T-helper 2 cell treated with Interferon-gamma antibody and Interleukin-4, amounts not matched to agents 100 ng/mL and 5 ng/mL, for 36 hours (primary cell): ENCODE measurements around the gene TCEA3. TPM values are rescaled to one million over a fixed set of nuclear protein-coding genes. Genes with fewer than 3 reads are reported as not detected.

ENCODE experiments used
- intact Hi-C: fragments of 100-400 bp; cut with micrococcal nuclease; formaldehyde crosslinking; loops from one replicate; pipeline ENCODE4 v1.15.1; 2023
- total RNA-seq: library from RNA; stranded (reverse); gene quantifications from 2 replicates; pipeline ENCODE4 v1.2.3, GENCODE V29; 2022

Gene TCEA3
- total RNA-seq, 1 donor from 2014 or later = 17.9 TPM

DNA sequence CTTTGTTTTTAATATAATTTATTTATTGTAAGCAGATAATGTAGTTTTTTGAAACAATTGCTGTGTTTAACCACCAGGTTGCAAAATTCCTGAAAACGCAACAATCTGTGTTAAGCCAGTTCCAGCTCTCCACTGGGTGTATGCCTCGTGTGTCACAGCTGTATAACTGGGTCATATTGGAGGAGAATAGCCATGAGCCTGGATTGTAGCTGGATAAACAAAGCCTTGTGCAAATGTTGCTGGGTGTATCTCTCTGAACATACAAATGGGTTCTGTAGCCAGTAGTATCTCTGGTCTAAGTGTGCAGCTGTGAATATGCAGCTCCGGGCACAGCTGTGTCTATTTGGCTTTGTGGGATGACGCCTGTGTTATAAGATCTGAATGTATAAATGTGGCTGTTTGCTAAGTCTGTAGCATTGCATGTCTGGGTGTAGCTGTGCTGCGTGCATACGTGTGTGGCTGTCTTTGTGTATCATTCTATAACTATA lies 2.8 kb downstream of the TCEA3 start:
- intact Hi-C loops = loop anchor here (2.0 kb wide), 1 partner anchor 53 kb away; the partner anchor contains the start of gene ZNF436

DNA sequence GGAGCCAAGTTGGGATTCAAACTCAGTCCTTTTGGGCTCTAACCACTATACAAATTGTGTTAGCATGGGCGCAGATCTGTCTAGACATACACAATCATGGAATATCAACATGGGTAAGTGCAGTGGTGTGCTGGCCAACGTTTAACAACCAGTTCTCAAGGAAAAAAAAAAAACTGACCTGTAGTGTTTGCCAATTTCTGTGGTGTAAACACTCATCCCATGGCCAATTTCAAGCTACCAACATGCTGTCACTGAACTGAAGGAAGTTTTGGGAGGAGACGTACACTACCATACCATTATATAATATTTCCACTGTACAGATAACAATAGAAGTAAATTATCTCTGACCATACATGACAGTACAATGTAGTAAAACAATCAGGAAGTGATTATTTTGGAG lies 3.2 kb downstream of the TCEA3 start:
- intact Hi-C loops = no loop called here

DNA sequence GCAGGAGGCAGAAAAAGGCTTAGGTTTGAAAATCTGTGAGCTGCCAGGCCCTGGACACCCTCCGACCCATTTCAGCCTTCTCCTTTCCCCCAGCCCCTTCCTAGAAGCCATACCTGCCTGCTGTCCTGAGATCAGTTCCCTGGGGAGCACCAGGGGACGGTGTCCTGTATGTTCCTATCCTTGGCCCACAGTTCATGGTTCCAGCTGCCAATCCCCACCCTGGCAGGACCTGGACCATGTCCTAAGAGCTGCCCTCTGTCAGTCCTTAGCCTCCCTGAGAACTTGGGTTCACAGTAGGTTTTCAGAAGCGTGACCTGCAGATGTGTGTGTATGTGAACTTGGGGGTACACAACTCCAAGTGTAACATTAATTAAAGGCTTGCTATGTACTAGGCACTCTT lies 3.8 kb downstream of the TCEA3 start:
- intact Hi-C loops = no loop called here

DNA sequence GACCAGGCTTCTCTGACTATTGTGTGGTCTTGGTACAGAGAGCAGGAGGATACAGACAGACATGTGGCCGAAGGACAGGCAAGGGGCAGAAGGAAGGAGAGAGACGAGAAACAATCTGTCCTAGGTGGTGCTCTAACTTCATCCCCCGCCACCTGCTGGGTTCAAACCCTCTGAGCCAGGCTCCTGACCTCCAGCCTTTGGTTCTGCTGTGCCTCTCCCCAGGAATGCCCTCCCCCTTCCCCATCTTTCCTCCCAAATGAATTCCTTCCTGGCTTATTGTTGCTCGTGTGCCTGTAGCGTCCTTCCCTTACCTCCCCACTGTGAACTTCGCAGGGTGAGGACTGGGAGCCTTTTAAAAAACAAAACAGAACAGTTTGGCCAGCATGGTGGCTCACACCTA lies 5.4 kb downstream of the TCEA3 start:
- intact Hi-C loops = no loop called here

DNA sequence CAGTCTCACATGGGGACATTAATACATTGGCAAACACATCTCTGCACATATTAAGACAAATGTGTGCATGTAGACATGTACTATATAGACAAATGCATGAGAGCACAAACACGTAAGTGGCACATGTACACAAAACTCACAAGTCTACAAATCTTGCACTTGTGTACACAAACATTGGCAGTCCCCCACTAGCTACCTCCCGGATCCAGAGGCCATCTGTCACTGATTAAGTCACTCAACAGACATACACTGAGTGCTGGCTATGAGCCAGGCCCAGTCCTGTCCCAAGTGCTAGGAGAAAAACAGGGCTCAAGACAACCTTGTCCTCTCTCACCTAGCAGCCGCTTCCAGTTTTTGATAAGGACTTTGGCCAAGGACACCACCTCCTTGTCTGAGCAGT lies 7.0 kb downstream of the TCEA3 start:
- intact Hi-C loops = no loop called here

DNA sequence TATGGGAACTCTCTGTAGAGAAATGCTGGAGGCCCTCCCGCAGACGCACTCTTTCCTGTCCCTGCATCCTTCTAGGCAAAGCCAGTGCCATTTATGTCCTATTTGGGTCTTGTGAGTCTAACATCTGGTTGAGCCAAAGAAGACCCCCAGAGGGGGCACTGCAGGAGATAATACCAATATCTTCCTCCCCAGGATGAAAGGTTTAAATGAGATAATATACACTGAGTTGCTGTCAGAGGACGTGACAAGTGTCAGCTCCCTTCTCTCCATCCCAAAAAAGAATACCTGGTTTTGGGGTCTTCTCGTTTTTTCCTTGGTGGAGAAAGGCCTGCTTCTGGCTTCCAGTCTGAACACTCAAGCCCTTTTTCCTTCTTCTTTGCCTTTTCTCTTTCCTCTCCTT lies 7.6 kb downstream of the TCEA3 start:
- intact Hi-C loops = no loop called here

DNA sequence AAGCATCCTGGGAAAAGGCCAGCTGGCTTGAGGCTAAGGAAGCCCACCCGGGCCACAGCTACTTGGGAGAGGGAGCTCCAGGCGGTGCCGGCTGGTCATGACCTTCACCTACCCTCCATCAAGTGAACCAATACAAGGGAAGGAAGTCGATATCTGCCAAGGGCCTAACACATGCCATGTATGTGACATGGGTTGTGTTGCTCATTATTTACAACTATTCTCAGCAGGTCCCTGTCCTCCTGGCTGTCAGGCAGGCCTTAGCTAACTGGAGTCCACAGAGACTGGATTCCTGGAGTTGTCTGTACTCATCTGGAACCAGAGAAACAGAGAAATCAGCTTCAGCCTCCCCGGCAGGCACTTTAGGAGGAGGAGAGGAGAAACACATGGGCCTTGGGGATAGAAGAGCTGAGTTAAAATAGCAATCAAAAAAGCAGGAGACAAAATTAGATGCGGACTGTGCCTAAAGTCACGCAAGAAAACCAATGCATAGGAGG lies 15.7 kb downstream of the TCEA3 start:
- intact Hi-C loops = no loop called here

DNA sequence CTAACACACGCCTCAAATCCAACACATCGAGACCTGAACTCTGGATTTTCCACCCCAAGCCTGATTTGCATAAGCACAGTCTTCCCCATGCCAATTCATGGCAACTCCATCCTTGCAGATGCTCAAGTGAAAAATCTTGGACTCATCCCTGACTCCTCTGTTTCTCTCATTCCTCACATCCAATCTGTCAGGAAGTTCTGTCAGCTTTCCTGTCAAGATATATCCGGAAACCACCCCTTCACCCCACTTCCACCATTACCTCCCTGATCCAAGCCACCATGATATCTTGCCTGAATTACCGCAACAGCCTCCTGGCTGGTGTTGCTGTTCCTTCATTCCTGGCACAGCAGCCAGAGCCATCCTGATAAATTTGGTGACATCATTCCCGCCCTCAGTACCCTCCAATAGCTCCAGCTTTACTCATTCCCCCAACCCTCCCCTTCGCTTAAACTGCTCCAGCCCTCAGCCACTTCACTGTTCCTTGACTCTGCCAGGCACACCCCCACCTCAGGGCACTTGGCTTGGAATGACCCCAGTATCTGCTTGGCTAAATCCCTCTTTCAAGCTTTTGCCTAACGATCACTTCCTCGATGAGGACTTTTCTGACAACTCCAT lies 17.4 kb downstream of the TCEA3 start:
- intact Hi-C loops = no loop called here

DNA sequence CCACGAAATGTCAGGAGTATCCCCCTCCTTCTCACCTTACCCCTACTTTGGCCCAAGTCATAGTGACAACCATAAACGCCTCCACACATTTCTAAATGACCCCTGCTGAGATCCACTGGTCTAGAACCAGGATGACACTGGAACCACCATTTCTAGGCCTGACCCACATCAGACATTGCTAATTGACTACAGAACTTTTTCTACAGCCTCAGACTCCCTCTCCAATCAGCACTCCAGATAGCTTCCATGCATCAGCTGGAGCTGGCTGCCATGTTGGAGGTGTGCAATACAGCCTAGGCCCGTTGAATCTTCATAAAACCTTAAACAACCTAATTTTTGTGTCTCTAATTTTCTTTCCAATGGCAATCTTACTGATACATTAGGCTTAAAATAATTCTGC lies 18.6 kb downstream of the TCEA3 start:
- intact Hi-C loops = no loop called here

DNA sequence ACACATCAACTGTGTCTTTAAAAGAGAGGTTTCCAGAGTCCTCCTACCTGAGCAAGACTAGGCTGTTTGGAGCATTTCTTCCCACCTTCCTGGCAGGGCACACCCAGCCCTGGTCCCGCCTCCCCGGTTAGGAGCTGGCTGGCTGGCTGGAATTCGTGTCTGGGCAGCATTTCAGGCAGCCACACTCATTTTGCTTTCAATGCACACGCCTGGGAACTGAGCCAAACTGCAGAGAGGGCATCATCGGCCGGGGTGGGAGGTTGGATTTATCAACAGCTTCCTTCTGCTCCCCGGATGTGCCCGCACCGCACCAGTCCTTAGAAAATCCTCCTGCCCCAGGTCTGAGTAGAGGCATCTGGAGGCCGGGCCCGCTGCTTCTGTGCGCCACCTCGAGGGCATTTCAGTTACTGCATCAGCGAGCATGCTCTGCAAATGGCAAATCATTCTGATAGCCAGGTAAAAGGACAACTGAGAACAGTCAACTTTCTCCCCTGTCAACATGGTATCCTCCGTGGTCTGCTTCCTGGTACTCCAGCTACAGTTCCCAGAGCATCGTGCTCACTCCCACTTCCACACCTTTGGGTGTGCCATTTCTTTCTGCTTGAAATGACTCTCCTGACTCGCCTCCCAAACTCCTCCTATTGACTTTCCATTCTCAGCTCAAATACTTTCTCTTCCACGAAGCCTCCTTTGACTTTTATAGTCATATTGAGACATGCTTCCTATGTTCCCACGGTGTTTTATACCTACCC lies 20.6 kb downstream of the TCEA3 start:
- intact Hi-C loops = loop anchor here (5.0 kb wide), 1 partner anchor 37 kb away; the partner anchor contains the start of gene ZNF436

DNA sequence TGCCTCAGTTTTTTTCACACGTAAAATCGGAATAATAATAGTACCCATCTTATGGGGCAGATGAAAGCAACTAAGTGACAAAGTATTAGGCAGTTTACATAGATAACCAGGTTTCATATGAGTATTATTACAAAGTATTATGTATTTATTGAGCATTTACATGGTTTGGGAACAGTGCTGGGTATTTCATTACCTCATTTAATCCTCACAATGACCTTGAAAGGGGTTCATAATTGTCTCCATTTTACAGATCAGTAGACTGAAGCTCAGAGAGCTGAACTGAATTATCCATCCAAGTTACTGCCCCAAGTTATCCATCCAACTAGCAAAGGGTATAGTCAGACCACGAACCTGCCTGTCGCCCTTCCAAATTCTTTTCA lies 21.2 kb downstream of the TCEA3 start:
- intact Hi-C loops = loop anchor here (5.0 kb wide), 1 partner anchor 36 kb away; the partner anchor contains the start of gene ZNF436

DNA sequence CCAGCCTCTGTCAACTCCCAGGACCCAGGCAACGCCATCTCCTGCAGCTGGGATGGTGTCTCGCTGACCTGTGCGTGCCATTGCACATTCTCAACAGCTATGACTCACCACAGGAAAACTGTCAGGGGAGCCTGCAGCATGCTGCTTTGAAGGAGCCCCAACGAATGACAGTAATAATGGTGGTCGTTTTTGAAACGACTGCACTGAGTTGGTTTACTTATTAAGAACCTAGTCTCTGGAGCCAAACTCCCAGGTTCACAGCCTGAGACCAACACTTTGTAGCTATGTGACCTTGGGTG lies 21.6 kb downstream of the TCEA3 start:
- intact Hi-C loops = loop anchor here (5.0 kb wide), 1 partner anchor 36 kb away; the partner anchor contains the start of gene ZNF436

DNA sequence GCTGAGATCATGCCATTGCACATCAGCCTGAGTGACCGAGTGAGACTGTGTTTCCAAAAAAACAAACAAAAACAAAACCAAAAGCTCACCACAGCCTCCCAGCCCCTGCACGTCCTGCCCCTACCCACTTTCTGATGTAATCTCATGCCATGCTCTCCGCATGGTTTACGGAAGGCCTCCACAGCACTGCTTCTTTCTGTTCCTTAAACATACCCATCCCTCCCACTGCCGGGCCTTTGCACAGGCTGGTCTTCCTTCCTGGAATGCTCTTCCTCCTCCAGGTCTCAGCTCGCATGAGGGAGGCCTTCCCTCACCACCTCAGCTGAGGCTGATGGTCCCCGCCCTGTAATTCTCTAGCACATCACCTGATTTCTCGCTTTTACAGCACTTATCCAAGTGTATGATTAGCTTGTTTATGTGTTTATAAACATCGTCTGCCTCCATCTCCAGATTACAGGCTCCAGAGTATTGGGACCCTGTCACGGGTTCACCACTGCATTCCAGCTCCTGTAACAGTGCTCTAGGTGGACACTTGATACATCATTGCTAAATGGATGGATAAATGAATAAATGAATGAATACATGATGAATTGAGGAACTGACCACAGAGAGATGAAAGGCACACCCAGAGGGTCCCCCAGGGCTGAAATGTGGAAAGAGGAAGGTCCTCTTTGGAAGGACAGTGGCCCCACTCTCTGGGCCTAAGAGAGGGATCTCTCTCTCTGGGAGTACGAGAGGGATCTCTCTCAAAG lies 22.1 kb downstream of the TCEA3 start:
- intact Hi-C loops = loop anchor here (5.0 kb wide), 1 partner anchor 35 kb away; the partner anchor contains the start of gene ZNF436

DNA sequence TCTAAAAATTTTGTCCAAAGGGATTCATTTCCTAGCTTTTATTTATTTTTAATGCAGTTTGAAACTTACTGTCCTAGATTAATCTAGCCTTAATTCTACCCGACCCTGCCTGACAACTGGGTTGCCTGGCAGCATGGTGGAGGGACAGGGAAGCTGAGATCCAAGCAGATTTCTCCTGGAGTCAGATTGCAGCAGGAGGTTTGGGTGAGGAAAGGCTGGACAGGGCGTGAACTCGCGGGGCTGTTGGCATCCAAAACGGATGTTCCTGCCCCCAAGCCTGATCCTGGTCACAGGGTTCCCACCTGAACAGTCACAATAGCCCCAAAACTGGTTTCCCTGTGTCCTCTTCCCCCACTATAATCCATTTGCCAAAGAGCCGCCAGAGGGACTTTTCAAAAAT lies 23.2 kb downstream of the TCEA3 start:
- intact Hi-C loops = loop anchor here (5.0 kb wide), 1 partner anchor 34 kb away; the partner anchor contains the start of gene ZNF436

DNA sequence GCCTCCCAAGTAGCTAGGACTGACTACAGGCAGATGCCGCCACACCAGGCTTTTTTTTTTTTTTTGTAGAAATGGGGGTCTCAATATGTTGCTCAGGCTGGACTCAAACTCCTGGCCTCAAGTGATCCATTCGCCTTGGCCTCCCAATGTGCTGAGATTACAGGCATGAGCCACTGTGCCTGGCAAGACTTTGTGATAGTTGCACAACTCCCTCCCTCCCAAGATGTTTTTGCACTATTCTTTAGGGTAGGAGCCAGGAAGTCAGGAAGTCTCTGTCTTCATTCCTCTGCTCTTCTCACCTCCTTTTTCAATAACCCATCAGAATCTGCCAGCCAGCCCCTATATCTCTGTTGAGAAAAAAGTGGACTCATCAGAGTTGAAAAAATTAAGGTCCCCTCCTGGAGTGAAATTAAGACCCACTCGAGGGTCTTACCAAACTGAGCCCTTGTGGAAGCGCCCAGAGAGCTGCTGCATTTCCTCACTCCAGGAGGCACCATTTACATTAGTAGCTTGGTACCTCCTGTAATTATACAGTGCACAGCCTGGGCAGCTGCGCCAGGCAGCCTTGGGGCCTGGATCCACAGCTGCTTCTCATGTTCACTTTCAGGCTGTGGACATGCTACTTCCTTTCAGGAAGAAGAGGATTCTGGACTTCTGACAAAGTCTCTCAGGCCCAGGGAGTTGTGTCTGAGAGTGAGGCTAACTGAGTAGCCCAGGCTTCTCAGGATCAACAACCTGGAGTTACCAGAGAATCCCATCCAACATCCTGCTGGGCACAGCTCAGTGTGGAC lies 24.0 kb downstream of the TCEA3 start:
- intact Hi-C loops = loop anchor here (5.0 kb wide), 1 partner anchor 33 kb away; the partner anchor contains the start of gene ZNF436

DNA sequence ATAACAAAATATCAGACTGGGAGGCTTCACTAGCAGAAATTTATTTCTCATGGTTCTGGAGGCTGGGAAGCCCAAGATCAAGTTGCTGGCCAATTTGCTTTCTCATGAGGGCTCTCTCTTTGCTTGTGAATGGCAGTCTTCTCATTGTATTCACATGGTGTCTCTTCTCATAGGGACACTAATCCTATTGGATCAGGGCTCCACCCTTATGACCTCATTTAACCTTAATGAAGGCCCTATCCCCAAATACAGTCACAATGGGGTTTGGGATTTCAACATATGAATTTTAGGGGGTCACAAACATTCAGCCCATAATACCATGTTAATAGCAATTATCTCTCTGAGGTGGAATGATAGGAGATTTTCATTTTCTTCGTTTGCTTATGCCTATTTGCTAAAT lies 25.3 kb downstream of the TCEA3 start:
- intact Hi-C loops = no loop called here

DNA sequence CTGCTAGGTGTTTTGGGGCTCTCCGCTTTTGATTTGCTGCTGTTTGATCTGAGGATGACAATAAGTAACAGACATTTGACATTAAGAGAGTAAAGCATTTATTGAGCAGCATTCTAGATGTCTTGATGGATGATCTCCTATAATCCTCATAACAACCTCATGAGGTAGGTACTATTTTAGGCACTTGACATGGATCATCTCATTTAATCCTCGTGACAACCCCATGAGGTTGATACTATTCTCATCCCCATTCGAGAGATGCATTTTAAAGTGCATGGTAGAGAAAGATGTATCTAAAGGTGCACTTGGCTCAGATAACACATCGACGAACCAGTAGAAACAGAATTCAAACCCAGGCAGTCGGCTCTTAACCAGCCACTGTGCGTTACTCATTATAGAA lies 26.6 kb downstream of the TCEA3 start:
- intact Hi-C loops = no loop called here

DNA sequence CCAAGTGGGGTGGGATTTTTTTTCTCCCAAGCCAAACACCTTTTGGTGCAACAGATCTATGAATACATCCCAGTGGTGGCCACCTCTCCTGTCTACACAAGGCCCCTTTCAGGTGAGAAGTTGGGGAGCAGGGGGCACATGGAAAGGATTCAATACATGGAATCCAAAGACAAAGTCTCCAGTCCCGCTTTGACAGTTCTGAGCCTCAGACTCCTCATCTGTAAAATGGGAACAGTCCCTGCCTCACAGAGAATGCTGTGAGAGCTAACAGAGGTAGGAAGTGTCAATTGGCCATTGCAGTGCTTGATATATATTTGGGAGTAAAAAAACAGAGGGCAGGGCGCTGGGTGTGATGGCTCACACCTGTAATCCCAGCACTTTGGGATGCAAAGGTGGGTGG lies 28.2 kb downstream of the TCEA3 start:
- intact Hi-C loops = no loop called here

DNA sequence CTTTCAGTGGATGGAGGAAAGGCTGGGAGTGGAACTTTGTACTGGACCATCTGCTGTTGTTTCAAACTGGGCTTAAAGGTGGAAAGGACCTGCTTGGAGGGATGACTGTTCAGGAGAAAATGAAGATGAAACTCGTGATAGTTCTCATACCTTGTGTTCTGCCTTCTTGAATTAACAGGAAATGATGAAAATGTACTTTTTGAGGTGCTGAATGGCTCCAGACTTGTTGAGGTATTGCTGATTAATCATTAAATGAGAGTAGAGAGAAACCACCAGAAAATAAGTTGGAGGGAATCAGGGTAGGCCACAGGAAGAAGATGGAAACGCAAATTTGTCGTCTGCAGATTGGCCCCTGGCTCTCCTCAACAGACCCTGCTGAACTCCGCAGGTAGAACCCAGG lies 28.7 kb downstream of the TCEA3 start:
- intact Hi-C loops = no loop called here

DNA sequence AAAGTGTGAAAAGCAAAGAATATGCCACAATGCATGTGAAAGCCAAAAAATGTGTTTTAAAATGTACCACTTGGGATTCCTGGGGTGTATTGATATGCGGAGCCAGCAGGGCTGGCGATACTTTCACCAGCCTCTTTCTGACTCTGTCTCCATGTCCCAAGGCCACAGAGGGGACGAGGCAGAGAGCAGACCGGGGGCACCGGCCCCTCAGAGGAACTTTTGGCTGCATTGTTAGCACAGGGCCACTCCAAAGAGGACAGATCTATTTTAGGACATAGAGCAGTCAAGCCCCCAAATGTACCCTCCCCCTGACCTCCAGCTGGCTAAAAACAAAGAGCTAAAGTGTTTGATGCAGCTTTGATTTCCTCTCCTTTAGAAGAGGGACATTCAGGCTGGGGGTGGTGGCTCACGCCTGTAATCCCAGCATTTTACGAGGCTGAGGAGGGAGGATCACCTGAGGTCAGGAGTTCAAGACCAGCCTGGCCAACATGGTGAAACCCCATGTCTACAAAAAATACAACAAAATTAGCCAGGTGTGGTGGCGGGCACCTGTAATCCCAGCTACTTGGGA lies 29.3 kb downstream of the TCEA3 start:
- intact Hi-C loops = no loop called here

DNA sequence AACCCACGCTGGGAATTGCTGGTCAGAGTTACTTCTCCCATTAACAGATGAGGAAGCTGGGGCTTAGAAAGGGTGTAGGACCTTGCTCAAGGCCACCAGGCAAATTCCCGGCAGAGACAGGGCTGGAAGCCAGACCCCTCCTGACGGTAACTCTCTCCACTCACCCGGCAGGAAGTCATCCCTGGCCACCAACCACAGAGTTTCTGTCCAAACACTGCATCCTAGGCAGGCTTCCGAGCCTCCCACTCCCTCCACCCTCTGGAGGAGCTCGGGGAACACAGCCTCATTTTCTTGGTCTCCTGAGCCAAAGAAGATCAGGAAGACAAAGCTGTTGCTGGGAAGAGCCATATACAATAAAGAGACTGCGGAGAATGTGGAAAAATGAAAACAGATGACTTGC lies 29.9 kb downstream of the TCEA3 start:
- intact Hi-C loops = no loop called here
